COLO668 (cell line): ENCODE results near the gene LACRT.
A peak's percentile ranks its signal among the peaks of the same experiment; 100 is the strongest.

Source experiments
- DNase-seq: peaks from one replicate; lab custom pipeline; 2025; ENCODE audit not compliant: unreplicated experiment; lab: John Stamatoyannopoulos, UW

Gene LACRT

DNA sequence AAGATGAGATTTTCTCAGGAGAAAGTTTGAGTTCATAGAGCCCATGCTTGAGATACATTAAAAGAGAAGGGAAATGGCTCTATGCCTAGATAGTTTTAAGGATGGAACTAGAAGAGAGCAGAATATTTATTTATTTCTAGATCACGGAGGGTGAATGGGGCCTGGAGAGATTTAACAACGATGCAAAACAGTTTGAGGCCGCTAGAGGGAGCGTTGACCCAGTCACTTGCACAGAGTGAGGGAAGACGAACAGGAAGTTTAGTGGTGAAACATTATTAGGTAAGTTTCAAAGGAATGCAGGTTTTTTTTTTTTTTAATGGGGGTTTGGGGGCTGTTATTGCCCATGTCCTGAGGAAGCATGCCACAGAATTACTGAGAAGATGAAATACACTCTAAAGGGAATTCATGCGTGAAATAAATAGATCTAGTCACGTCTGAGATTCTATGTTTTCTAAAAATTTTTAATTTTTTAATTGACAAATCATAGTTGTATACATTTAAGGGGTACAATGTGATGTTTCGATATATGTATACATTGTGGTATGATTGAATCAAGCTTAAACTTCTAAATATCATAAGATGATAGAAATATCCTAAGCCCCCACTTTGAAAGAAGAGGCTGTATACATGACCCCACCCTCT, 31.4 kb downstream of the LACRT start:
- peak; percentile 16 for DNase-seq

DNA sequence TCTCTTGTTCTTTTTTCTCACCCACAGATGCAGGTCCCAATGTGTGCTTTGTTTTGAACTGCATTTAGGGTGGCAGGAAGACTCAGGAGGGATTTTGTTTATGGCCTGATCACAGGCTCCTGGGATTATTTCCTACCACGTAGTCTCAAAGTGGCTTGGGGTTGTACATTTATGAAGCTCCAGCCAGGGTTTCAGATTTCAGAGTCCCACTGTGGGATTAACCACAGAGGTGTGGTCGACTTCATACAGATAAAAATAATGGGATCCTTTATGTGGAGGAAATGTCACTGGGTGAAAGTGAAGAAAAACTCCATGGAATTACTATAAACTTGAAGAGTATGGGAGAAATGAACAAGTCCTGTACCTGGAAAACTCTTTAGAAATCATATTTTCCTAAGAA, 32.0 kb downstream of the LACRT start:
- DNase-seq, result no peak

DNA sequence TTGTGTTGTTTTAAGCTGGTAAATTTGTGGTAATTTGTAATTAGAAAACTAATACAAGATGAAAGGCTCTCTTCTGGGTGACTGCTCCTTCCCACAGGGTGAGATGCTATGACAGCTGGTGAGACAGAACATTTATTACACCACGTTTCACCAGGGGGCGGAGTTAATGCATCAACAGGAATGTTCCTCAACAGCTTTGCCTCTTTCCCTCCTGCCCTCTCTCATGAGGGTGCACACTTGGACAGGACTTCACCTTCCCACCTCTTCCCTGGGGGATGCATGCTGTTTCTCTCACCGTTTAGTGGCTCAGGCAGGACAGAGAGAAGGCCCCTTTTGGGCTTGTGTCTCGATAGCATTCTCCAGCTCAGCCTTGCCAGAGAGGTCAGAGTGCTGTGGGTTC, 32.9 kb downstream of the LACRT start:
- DNase-seq, result no peak

DNA sequence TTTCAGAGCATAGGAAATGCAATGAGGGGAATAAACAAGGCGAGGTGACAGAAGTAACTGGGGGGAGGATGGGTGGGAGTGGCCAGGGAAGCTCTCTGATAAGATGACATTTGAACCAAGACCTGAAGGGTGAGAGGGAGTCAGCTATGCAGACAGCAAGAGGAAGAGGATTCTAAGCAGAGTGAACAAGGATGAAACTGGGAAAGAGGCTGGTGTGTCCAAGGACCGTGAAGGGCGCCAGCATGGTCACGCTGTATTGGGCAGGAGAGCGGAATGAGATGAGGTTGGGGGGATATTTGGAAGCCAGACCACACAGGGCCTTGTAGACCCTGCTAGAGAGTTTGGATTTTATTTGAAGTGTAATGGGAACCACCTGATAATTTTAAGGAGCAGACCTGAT, 35.7 kb downstream of the LACRT start:
- no peak for DNase-seq

DNA sequence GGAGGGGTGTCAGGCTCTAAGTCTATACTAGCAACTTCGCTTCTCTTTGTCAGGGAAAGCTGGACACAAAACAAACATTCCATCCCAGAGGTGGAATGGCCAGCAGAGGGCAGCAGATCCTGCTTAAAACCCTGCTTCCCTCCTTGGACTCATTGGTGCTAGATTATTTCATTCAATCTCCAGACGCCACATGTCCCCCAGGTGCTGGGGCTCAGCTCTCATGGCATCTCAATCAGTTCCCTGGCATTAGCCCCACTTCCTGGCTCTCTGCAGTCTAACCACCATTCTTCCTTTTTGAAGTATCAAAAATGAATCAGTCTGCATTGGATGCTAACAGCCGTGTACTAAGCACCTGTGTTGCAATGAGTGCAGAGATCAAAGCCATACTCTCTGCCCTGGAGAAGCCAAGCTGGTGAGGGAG, 38.2 kb downstream of the LACRT start:
- DNase-seq, result peak; percentile 25

DNA sequence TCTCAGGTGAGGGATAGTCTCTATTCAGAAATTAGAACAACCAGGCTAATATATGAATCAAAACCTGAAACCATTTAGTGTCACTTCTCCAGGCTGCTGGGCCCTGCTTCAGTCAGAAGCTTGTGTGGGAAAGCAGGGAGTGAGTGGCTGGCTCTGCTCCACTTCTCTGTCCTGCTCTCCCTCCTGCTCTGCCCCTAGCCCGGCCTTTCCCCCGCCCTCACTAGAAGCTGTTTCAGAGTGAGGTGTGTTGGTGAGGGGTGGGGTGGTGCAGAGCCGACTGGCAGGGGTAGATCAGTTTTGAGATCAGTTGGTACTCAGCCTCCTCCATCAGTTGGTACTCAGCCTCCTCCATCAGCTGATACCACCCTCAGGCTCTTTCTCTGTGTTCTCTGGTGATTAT, 39.2 kb downstream of the LACRT start:
- DNase-seq, result no peak

DNA sequence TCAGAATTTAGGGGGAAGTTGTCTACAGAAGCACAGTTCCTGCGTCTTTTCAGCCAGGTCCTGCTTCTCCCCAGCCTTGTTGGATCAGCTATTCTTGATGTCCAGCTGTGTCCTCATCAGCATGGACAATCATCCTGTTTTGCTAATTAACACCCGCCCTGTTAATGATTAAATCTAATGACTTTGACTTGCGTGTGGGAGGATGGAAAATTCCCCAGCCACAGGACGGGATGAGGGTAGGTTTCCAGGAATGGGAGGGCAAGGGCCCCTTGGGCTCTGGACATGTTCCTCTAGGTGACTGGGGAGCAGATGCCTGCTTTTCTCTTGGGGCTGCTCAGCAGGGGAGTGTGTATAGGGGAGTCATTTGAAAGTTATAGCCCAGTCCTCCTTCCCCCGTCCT, 41.0 kb downstream of the LACRT start:
- no peak for DNase-seq

DNA sequence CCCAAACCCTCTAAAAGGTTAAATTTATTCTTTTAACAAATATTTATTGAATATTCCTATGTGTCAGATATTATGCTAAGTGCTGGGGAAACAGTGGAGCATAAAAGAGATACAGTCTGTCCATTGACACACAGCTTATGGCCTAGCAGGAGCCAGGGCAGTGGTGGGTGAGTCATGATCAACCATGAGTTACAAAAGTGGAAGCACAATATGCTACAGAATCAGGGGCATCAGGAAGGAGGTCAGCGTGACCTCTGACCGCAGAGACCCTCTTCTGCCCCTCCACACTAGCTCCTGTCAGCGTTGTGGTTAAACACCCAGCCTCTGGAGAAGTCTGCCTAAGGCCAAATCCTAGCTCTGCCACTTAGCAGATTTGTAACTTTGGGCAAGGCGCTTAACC, 41.6 kb downstream of the LACRT start:
- no peak for DNase-seq

DNA sequence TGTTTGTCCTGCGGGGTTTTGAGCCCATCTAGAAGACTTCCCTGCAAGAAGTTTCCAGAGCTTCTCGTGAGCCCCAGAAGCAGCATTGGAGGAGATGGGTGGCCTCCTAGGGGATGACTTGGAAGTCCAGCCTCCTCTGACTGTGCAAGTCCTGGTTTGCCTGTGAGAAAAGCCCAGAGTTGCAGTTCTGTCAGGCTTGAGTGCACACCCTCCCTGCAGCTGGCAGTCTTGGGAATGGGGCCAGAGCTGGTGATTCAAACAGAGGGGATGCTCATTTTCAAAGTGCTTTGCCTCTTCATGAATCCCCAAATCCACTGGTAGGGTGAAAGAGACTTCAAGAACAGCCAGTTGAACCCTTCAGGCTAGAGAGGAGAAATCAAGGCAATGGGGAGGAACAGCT, 42.4 kb downstream of the LACRT start:
- no peak for DNase-seq

DNA sequence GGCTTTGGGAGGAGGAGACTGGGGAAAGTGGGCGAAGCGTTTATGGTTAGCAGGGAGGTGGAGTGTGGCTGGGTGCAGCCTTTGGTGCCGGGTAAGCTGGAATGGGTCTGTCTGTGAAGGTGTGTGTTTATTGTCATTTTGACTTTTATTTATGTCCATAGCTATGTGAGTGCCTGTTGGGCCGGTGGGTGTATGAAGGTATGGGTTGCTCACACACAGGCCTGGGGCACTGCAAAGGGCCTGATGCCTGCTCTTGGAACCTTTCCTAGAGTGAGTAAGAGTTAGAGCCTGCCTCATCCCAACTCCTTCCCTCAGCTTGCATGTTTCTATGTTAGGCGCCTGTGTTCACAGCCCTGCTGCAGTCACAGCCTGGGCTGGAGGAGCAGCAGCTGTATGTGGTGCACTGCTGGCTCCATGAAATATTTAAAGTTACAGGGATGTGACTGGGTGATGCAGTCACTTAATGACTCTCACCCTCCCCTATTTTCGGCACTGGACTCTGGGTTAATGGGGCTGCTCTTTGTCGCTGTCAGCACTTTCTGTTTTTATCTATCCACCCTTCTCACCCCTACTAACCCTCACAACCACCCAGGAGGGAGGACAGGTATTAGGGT, 43.6 kb downstream of the LACRT start:
- DNase-seq, result no peak

DNA sequence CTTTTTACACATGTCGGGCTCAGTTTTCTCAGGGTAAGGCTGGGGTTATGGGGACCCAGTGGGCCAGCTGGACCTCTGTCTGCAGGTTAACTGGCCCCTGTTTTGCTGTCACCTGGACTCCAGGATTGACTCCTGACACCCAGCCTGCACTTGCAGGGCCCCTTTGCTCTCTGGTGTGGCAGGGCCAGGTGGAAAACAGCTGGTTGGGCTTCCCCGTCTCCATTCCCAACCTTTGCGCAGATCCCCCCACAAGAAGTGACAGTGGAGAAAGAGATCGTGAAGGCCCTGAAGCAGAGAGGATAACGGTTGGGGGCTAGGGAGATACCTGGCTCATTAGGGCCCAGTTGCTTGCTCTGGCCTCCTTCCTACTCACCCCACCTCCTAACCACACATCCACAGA, 44.7 kb downstream of the LACRT start:
- no peak for DNase-seq

DNA sequence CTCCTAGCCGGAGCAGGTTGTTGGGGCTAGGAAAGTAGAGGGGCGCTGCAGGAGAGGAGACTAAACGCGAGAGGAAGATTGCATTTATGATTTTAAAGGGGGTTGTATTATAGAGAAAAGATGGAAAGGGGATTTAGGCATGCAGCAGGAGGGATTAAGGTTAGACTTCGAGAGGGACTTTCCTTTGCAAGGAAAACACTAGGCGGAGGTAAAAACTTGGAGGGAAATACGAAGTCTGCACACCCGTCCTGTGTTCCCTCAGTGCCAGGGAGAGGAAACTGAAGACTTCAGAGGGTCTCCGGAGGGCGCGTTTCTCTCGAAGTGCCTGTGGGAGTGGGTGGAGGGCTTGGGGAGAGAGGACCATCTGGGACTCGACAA, 45.8 kb downstream of the LACRT start:
- no peak for DNase-seq

DNA sequence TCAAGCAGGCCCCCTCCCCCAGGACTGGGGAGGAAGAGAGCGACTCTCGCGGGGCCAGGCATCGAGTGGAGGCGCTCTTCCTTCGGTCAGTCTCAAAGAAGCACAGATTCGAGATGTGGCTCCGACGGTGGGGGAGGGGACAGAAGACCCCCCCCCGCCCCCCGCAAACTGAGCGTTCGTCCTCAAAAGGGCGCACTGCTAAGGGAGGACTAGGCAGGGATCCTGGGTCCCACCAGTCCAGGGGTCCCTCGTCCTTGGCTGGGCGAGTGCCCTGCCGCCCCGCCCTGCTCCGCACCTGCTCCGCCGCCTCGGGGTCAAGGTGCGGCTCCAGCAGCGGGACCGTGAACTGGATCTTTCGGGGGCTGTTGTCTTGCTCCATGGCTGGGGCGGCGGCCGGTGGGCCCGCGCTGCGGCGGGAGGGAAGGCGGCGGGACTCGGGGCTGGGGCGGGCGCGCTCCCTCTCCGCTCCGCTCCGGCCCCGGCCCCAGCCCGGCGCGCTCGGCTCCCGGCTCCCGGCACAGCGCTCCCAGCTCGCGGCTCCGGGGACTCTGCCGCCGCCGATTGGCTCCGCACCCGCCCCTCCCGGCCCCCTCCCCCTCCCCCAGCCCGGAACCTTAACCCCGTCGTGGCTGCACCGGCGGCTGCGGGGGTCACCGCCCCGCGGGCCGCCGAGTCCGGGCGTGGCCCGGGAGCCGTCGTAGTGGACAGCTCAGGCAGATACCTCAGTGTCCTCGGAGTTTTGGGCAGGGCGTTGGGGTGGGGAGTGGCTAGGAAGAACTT, 46.4 kb downstream of the LACRT start, which contains the start of gene PPP1R1A:
TSS of gene PPP1R1A (minus strand) at position 550 of the 780 bp plus-strand sequence. CDS start at position 379, 171 bp downstream.
- no peak for DNase-seq

DNA sequence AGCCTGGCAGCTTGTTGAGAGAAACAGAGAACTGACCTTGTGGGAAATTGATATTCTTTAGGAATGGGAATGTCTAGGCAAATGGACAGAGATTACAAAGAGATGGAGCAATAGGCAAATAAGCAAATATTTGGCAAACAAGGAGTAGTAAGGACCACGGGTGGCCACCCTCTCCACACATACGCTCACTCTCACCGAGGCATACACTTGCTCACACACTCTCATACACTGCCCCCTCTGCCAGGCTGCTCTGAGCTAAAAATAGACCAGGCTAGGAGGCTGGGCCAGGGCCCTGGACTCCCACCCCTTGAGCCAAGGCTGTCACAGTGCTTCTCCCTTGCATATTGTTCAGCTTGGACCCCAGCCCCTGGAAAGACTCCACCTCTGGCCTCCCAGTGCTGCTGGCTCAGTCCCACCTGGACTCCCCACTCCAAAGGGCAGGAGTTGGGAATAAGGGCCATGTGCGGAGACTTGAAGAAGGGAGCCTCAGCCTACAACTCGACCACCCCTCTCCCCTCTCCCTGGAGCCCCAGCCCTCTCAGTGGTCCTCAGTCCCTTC, 47.3 kb downstream of the LACRT start:
- DNase-seq, result no peak

DNA sequence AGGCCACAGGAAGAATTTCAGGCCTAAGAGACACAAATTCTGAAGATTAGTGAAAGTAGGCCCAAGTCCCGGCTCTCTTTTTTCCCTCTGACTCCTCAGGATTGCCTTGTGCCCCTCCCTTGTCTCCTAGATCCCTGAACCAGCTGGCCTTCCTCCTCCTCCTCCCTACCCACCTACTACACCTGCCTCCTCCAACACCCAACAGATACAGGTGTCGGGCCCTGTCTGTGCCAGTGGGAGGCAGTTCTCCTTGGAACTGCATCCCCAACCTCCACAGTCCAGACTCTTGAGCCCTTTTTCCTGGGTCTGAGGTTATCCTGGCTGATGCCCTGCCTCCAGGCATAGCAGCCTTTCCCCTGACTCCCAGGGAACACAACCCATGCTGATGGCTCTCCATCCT, 48.1 kb downstream of the LACRT start:
- DNase-seq, result no peak

DNA sequence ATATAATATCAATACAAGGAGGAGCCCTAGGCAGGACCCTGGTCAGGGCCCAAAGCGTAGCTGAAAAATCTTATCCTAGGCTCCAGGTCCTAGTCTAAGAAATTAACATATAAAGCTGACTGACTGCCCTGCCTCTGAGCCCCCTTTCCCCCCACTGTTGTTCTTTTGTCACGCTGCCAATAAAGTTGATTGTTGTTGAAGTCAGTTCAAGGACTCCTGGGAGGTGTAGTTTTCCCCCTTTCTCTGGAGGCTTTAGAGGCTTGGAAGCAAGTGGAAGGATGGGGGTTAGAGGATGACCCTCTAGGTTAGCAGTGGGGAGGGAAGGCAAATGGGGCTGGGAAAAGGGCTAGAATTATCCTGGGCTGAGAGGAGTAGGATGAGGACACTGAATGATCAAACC, 49.5 kb downstream of the LACRT start:
- DNase-seq, result no peak

DNA sequence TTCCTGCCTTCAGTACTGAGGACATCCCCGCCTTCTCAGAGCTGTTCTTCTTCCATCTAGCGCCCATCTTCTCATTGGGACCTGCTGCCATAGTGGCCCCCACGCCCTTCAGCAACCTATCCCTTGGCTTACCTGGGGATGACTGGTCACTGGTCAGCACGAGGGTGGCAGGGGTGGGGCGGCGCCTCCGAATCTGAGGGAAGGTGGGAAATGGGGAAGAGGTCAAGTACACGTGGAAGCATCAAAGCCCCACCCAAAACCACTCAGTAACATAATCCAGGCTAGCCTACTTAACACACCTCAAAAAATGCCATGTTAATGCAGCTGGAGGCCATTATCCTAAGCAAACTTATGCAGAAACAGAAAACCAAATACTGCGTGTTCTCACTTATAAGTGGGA, 50.6 kb downstream of the LACRT start:
- no peak for DNase-seq

DNA sequence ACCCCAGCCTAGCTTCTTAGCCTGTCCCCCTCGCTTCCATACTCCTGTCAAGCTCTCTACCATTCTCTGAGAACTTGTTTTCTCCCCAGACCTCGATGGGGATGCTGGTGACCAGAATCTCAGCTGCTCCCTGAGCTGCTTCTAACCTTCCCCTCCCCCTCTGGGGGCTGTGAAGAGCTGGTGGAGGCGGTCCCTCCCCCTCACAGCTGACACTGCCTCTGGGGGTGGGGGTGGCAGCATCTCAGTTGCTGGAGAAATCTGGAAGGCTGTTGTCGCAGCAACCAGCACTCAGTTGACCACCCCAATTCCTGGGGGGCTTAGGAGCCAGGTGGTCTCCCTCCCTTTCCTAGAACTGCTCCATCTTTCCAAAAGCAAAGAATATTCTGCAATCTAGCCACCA, 51.0 kb downstream of the LACRT start:
- no peak for DNase-seq

DNA sequence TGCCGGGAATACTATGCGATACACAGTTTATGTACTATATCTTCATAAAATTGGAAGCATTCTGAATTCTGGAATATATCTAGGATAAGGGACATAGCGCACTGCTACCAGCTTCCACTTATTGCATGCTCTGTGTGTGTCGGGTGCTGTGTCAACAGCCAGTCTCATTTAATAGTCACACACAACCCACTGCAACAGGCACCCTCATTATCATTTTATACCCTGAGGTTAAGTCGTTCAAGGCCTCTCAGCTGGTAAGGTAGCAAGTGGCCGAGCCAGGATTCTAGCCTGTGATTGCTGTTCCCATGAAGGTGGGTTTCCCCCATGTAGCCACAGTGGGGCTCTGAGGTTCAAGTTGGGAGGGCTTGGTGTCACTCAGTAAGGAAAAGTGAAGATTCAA, 53.3 kb downstream of the LACRT start:
- no peak for DNase-seq
